Esophagus muscularis mucosa (tissue), 3 donors: ENCODE results near the gene COX5B.

Experiments used
- CTCF ChIP-seq, 3 experiments: fragments of 200-600 bp in 2 of 3; fragments of 450-650 bp in 1 of 3; sonication (generic) in 2 of 3; IDR thresholded peaks; one replicate each; pipeline ENCODE4 v1.5.1; 2017 to 2019; ENCODE audit warnings: antibody characterized with exemption in 3 of 3, mild to moderate bottlenecking in 2 of 3, moderate library complexity in 1 of 3
- POLR2A ChIP-seq: fragments of 450-650 bp; IDR thresholded peaks from one replicate; pipeline ENCODE4 v1.6.1; 2017; ENCODE audit warnings: antibody characterized with exemption, moderate library complexity, mild to moderate bottlenecking, low read depth

GRCh38 chr2:97669448-97669847, 23.6 kb downstream of the COX5B start, which contains the start of gene C2orf92:
- TF ChIP-seq CTCF (IDR thresholded peaks at IDR 0.05) (no peak), POLR2A (no peak)
